SK-N-SH (cell line): ENCODE measurements around the gene SCYGR3. TPM values are rescaled to one million over a fixed set of nuclear protein-coding genes. Genes with fewer than 3 reads are reported as not detected.

Source experiments
- CTCF ChIA-PET: fragments of 300-600, 350-600 bp; formaldehyde crosslinking; extraction: SDS; loops from one replicate; lab custom pipeline; 2021; lab: Yijun Ruan, JAX
- POLR2A ChIA-PET: fragments of 350-600 bp; sonication (Branson Sonifier 250); formaldehyde crosslinking; extraction: SDS; loops from one replicate; lab custom pipeline; 2020; ENCODE audit warnings: antibody characterized with exemption, inconsistent platforms; lab: Yijun Ruan, JAX
- DNase-seq: peaks from one replicate; pipeline ENCODE4 v3.0.0; 2012
- H2AFZ ChIP-seq: fragments of 200-600 bp; sonication (generic); 2 replicates; pipeline ENCODE4 v1.8.1; 2016; ENCODE audit warnings: antibody characterized with exemption, mild to moderate bottlenecking, low read depth
- H3F3A ChIP-seq: fragments of 200-600 bp; sonication (generic); replicated peaks from 2 replicates; pipeline ENCODE3; 2016; ENCODE audit warnings: antibody characterized with exemption, mild to moderate bottlenecking; ENCODE audit not compliant: insufficient read depth
- H3K27ac ChIP-seq, 2 experiments: fragments of 200-500 bp in 1 of 2; fragments of 200-600 bp in 1 of 2; sonication (Bioruptor generic) in 1 of 2; sonication (generic), shearing (Covaris generic) in 1 of 2; 2 replicates each; pipeline versions ENCODE4 v1.5.1 to v1.6.1; 2014 to 2016; ENCODE audit warnings: low read depth in 2 of 2, inconsistent platforms in 1 of 2, low read length in 1 of 2, mild to moderate bottlenecking in 1 of 2, mixed read lengths in 1 of 2
- H3K27me3 ChIP-seq: fragments of 200-600 bp; sonication (generic), shearing (Covaris generic); 2 replicates; pipeline ENCODE4 v1.6.1; 2016; ENCODE audit warnings: mixed run types; ENCODE audit not compliant: insufficient read depth
- H3K36me3 ChIP-seq, 2 experiments: fragments of 200-500 bp in 1 of 2; fragments of 200-600 bp in 1 of 2; sonication (Bioruptor generic) in 1 of 2; sonication (generic) in 1 of 2; replicated peaks in 1 of 2; 2 replicates each; pipeline versions ENCODE3 to v1.5.1; 2014 to 2016; ENCODE audit warnings: low read length in 1 of 2, mild to moderate bottlenecking in 1 of 2; ENCODE audit not compliant: insufficient read depth in 2 of 2, control insufficient read depth in 1 of 2
- H3K4me1 ChIP-seq, 2 experiments: fragments of 200-500 bp in 1 of 2; fragments of 200-600 bp in 1 of 2; sonication (Bioruptor generic) in 1 of 2; sonication (generic), shearing (Covaris generic) in 1 of 2; 2 replicates each; pipeline versions ENCODE4 v1.5.1 to v1.6.1; 2014 to 2016; ENCODE audit warnings: low read depth in 1 of 2, low read length in 1 of 2, mixed run types in 1 of 2; ENCODE audit not compliant: insufficient read depth in 2 of 2, control insufficient read depth in 1 of 2
- H3K4me2 ChIP-seq: fragments of 200-600 bp; sonication (generic), shearing (Covaris generic); 2 replicates; pipeline ENCODE4 v1.6.1; 2017; ENCODE audit warnings: mixed run types
- H3K4me3 ChIP-seq, 2 experiments: fragments of 200-500 bp in 1 of 2; fragments of 200-600 bp in 1 of 2; sonication (Bioruptor generic) in 1 of 2; sonication (generic), shearing (Covaris generic) in 1 of 2; 2 replicates each; pipeline versions ENCODE4 v1.5.1 to v1.8.1; 2014 to 2016; ENCODE audit warnings: low read depth in 2 of 2, inconsistent platforms in 1 of 2, low read length in 1 of 2, mild to moderate bottlenecking in 1 of 2, mixed read lengths in 1 of 2, moderate library complexity in 1 of 2
- H3K79me2 ChIP-seq: fragments of 200-600 bp; sonication (generic); 2 replicates; pipeline ENCODE4 v1.8.1; 2017; ENCODE audit warnings: mild to moderate bottlenecking; ENCODE audit not compliant: insufficient read depth
- H3K9ac ChIP-seq: fragments of 200-600 bp; sonication (generic); 2 replicates; pipeline ENCODE4 v1.6.1; 2017; ENCODE audit warnings: mixed run types
- H3K9me2 ChIP-seq: fragments of 200-600 bp; sonication (generic); 2 replicates; pipeline ENCODE4 v1.6.1; 2017; ENCODE audit warnings: mixed run types
- H3K9me3 ChIP-seq: fragments of 200-600 bp; sonication (generic); 2 replicates; pipeline ENCODE4 v1.6.1; 2017; ENCODE audit warnings: mixed run types, mild to moderate bottlenecking, moderate library complexity
- H4K20me1 ChIP-seq: fragments of 200-600 bp; sonication (generic); 2 replicates; pipeline ENCODE4 v1.6.1; 2017; ENCODE audit warnings: mild to moderate bottlenecking, mixed run types; ENCODE audit not compliant: insufficient read depth
- CHD2 ChIP-seq: fragments of 150-350 bp; IDR thresholded peaks from 2 replicates; pipeline ENCODE4 v1.6.1; 2018; ENCODE audit warnings: low read length; ENCODE audit not compliant: partially characterized antibody
- EP300 ChIP-seq, 2 experiments: IDR thresholded peaks; 2 replicates each; pipeline versions ENCODE4 v1.4.0 to v1.6.1; 2012; ENCODE audit warnings: borderline replicate concordance in 1 of 2, low read depth in 1 of 2, low read length in 1 of 2
- FOSL2 ChIP-seq: IDR thresholded peaks from 2 replicates; pipeline ENCODE4 v1.4.0; 2012; ENCODE audit warnings: low read depth, mild to moderate bottlenecking, moderate library complexity, borderline replicate concordance
- FOXJ3 ChIP-seq: sonication (generic); formaldehyde crosslinking; IDR thresholded peaks from 2 replicates; pipeline ENCODE4 v1.5.1; 2020; ENCODE audit warnings: mild to moderate bottlenecking, missing genetic modification reagents
- GATA2 ChIP-seq: sonication (generic); formaldehyde crosslinking; IDR thresholded peaks from 2 replicates; pipeline ENCODE4 v1.5.0; 2020; ENCODE audit warnings: mild to moderate bottlenecking, missing genetic modification reagents
- JUND ChIP-seq: IDR thresholded peaks from 2 replicates; pipeline ENCODE4 v1.4.0; 2012
- MEF2A ChIP-seq: IDR thresholded peaks from 2 replicates; pipeline ENCODE4 v1.4.0; 2012; ENCODE audit warnings: low read depth, borderline replicate concordance
- NFIC ChIP-seq: IDR thresholded peaks from 2 replicates; pipeline ENCODE4 v1.4.0; 2012; ENCODE audit warnings: borderline replicate concordance
- NRF1 ChIP-seq: IDR thresholded peaks from 2 replicates; pipeline ENCODE4 v1.6.1; 2012; ENCODE audit warnings: low read depth, mild to moderate bottlenecking, low read length
- POLR2AphosphoS5 ChIP-seq: IDR thresholded peaks from 2 replicates; pipeline ENCODE4 v1.6.1; 2012; ENCODE audit warnings: low read depth, low read length
- RAD21 ChIP-seq: IDR thresholded peaks from 2 replicates; pipeline ENCODE4 v1.6.1; 2012; ENCODE audit warnings: mild to moderate bottlenecking, low read length
- SMC3 ChIP-seq: IDR thresholded peaks from 2 replicates; pipeline ENCODE4 v1.6.1; 2012; ENCODE audit warnings: low read depth, low read length, improper control_type of control experiment
- TAF1 ChIP-seq: IDR thresholded peaks from 2 replicates; pipeline ENCODE4 v1.6.1; 2012; ENCODE audit warnings: low read depth, mild to moderate bottlenecking, low read length, moderate library complexity, borderline replicate concordance
- YY1 ChIP-seq: IDR thresholded peaks from 2 replicates; pipeline ENCODE4 v1.4.0; 2012; ENCODE audit warnings: low read depth, mild to moderate bottlenecking
- WGBS: methylation state at CpG from one replicate; pipeline ENCODE4 v1.1.6; 2017; ENCODE audit warnings: low lambda C conversion rate; 5-methylcytosine and 5-hydroxymethylcytosine counted together
- polyA plus RNA-seq, 3 experiments: library from polyadenylated mRNA; depleted of rRNA; stranded (reverse); fragments of >200 nt; gene quantifications; 2 replicates each; pipeline ENCODE4 v1.2.3, GENCODE V29; 2012
- TF ChIP-seq, protein P1 (sequence below): IDR thresholded peaks from 2 replicates; pipeline ENCODE4 v1.6.1; 2012; ENCODE audit warnings: mild to moderate bottlenecking, low read depth, low read length, moderate library complexity
- TF ChIP-seq, protein P2 (sequence below): IDR thresholded peaks from 2 replicates; pipeline ENCODE4; 2012
- TF ChIP-seq, protein P3 (sequence below): IDR thresholded peaks from 2 replicates; pipeline ENCODE4 v1.4.0; 2012; ENCODE audit warnings: low read depth
- TF ChIP-seq, protein P4 (sequence below): fragments of 150-350 bp; IDR thresholded peaks from 2 replicates; pipeline ENCODE4 v1.6.1; 2016; ENCODE audit warnings: mild to moderate bottlenecking, low read depth, low read length

Gene SCYGR3
- polyA plus RNA-seq, 1 of the 3 experiments (the other 2 are of a cell fraction): not detected

DNA sequence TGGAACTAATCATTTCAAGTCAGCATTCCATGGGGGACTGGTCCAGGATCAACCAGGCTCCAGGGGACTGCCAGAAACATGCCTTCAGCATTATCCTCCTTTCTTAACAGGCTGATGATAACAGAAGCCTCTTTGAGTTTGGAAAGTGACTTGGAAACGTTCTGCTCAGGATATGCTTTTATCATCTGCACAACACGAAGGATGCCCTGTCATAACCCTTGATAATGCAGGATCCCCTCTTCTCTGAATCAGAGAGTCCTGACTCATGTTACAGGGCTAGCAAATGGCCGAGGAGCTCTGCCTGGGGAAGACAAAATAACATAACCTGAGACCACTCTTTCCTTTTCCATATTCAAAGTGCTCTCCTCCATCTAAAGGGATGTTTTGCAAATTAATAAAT lies 6.7 kb downstream of the SCYGR3 start:
- H3K4me2 ChIP-seq: no peak overlapping the region; the same call in 1 of the 2 replicates
- ChIA-PET POLR2A (no interaction called here), CTCF (interaction anchor here (0.6 kb wide), 1 partner anchor 151 kb away, joined by 3 read pairs; no protein-coding TSS in a partner anchor)
- H3K36me3 ChIP-seq: no peaks in the 10 kb centered on the region
- no peaks in the 10 kb centered on the region for H3K9me2 ChIP-seq
- H2AFZ ChIP-seq: no peak overlapping the region
- H3K27me3 ChIP-seq: no peaks in the 10 kb centered on the region
- H3K4me1 ChIP-seq: no peaks in the 10 kb centered on the region
- H4K20me1 ChIP-seq: no peaks in the 10 kb centered on the region
- H3K9ac ChIP-seq: no peak overlapping the region
- no peaks in the 10 kb centered on the region for H3F3A ChIP-seq
- no peak for DNase-seq
- TF ChIP-seq RAD21 (no peak), GATA2 (CRISPR knock-in tag) (no peak), EP300 (IDR thresholded peaks at IDR 0.05; ENCODE audit: borderline replicate concordance in 1 of 2, low read depth in 1 of 2, low read length in 1 of 2) (no peak), NFIC (no peak), SMC3 (no peak), CHD2 (no peak), YY1 (no peak), NRF1 (no peak), FOXJ3 (no peak), MEF2A (no peak), FOSL2 (no peak), TAF1 (no peak), POLR2AphosphoS5 (no peak), JUND (no peak)
- TF ChIP-seq, protein P1, sequence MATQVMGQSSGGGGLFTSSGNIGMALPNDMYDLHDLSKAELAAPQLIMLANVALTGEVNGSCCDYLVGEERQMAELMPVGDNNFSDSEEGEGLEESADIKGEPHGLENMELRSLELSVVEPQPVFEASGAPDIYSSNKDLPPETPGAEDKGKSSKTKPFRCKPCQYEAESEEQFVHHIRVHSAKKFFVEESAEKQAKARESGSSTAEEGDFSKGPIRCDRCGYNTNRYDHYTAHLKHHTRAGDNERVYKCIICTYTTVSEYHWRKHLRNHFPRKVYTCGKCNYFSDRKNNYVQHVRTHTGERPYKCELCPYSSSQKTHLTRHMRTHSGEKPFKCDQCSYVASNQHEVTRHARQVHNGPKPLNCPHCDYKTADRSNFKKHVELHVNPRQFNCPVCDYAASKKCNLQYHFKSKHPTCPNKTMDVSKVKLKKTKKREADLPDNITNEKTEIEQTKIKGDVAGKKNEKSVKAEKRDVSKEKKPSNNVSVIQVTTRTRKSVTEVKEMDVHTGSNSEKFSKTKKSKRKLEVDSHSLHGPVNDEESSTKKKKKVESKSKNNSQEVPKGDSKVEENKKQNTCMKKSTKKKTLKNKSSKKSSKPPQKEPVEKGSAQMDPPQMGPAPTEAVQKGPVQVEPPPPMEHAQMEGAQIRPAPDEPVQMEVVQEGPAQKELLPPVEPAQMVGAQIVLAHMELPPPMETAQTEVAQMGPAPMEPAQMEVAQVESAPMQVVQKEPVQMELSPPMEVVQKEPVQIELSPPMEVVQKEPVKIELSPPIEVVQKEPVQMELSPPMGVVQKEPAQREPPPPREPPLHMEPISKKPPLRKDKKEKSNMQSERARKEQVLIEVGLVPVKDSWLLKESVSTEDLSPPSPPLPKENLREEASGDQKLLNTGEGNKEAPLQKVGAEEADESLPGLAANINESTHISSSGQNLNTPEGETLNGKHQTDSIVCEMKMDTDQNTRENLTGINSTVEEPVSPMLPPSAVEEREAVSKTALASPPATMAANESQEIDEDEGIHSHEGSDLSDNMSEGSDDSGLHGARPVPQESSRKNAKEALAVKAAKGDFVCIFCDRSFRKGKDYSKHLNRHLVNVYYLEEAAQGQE: no peak
- TF ChIP-seq, protein P2, sequence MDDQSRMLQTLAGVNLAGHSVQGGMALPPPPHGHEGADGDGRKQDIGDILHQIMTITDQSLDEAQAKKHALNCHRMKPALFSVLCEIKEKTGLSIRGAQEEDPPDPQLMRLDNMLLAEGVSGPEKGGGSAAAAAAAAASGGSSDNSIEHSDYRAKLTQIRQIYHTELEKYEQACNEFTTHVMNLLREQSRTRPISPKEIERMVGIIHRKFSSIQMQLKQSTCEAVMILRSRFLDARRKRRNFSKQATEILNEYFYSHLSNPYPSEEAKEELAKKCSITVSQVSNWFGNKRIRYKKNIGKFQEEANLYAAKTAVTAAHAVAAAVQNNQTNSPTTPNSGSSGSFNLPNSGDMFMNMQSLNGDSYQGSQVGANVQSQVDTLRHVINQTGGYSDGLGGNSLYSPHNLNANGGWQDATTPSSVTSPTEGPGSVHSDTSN: no peak
- TF ChIP-seq, protein P3, sequence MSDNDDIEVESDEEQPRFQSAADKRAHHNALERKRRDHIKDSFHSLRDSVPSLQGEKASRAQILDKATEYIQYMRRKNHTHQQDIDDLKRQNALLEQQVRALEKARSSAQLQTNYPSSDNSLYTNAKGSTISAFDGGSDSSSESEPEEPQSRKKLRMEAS: no peak
- TF ChIP-seq, protein P4, sequence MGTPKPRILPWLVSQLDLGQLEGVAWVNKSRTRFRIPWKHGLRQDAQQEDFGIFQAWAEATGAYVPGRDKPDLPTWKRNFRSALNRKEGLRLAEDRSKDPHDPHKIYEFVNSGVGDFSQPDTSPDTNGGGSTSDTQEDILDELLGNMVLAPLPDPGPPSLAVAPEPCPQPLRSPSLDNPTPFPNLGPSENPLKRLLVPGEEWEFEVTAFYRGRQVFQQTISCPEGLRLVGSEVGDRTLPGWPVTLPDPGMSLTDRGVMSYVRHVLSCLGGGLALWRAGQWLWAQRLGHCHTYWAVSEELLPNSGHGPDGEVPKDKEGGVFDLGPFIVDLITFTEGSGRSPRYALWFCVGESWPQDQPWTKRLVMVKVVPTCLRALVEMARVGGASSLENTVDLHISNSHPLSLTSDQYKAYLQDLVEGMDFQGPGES: no peak
- no peaks in the 10 kb centered on the region for H3K79me2 ChIP-seq
- H3K27ac ChIP-seq: no peak overlapping the region
- WGBS: 33% methylated on average over 3 of the region's 3 CpGs
- no peak overlapping the region for H3K4me3 ChIP-seq
- H3K9me3 ChIP-seq: no peaks in the 10 kb centered on the region
